CD4-positive, alpha-beta T cell treated with Interleukin-15 for 1 hour (primary cell): Measurements from ENCODE around the gene RBM43.
A peak's percentile ranks its signal among the peaks of the same experiment; 100 is the strongest.
"Not testable (repeated sequence)": the region's sequence is repeated elsewhere in the genome, so short reads cannot be mapped to it uniquely, and the experiment has no call there.

Source experiments
- DNase-seq: peaks from one replicate; pipeline ENCODE4 v3.0.0-alpha.2; 2020

RBM43 gene

DNA sequence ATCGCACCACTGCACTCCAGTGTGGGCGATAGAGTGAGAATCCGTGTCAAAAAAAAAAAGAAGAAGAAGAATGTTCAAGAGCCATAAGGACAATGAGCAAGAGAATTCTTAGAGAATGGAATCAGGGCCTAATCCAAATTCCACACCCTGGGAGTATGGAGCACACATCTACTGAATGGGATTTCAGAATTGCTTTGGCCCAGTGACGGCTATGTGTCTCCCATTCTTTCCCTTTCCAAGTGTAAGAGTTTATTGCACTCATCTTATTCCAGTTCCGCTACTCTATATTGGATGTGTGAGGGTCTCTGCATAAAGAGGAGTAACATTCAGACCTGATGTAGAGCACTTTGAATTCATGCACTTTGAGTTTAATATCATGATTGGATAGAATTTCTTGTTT lies 5.9 kb upstream of the RBM43 start:
- DNase-seq: no peak

DNA sequence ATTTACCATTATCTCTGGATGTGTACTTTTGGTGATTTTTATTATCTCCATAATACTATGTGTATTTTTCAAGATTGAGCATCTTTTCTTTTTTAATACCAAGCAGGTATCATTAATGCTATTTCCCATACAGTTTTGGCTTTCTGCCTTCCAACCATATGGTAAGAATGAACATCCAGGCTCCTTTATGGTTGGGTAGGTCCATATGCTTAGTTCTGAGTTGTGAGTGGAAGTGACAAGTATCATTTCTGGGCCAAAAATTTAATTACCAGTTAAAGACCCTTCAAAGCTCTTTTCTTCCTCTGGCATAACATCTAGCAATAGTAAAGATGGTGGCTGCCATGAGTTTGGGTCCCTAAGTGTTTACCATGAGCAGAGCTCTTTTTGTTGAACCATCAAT lies 4.3 kb upstream of the RBM43 start:
- no peak for DNase-seq

DNA sequence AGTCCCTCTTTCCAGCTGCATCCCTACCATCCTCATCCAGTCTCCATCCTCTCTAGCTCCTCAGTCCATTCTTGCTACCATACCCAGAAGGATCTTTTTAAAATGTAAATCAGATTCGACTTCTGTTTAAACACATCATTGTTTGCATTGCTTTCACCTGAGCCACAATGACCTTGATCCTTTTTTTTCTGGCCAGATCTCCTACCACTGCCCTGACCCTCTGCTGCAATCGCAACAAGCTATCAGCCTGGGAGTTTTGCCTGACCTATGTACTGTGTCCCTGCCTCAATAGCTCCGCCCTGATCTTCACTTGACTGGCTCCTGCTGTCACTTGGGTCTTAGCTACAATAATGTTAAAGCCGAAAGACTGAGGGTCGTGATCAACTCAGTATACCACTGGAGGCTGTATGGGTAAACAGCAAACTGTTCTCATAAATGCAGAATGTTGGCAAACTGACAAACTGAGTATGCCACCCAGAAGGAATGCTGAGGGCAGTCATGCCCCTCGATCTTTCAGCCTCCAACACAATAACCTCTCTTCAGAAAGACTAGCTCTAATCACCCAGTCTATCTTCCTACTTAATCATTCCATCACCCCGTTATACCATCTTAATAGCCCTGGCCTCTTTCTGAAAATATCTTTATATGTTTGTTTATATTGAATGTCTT lies 2.6 kb upstream of the RBM43 start:
- no peak for DNase-seq

DNA sequence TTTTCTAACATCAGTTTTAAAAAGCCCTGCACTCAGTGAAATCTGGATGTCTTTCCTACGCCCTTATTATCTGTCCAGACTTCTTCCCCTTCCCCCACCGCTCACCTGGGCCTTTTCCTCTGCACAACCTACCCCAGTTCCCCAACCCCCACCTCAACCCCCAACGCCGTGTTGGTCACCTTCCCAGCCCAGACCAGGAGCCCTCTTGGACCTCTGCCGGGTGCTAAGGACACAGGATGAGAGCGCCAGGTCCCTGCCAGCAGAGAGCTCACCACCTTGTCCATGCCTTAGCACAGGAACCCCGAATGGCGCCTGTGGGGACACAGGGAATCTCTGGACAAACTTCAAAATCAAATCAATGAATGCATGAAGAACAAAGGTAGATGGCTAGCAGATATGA lies 966 bp upstream of the RBM43 start:
- DNase-seq: no peak

DNA sequence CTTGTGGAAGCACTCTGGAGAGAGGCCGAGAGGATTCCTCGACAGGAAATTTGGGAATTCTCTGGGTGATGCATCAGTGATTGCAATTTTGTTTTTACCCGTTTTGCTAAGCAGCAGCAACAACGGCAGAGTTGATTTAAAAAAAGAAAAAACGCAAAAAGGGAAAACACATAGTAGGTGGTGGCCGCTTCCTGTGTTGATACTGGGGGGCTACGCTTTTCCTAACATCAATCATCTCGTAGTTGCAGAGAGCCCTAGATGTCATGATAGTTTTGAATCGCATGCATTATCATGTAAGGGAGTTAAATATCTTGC lies 271 bp upstream of the RBM43 start:
- DNase-seq: no peak

DNA sequence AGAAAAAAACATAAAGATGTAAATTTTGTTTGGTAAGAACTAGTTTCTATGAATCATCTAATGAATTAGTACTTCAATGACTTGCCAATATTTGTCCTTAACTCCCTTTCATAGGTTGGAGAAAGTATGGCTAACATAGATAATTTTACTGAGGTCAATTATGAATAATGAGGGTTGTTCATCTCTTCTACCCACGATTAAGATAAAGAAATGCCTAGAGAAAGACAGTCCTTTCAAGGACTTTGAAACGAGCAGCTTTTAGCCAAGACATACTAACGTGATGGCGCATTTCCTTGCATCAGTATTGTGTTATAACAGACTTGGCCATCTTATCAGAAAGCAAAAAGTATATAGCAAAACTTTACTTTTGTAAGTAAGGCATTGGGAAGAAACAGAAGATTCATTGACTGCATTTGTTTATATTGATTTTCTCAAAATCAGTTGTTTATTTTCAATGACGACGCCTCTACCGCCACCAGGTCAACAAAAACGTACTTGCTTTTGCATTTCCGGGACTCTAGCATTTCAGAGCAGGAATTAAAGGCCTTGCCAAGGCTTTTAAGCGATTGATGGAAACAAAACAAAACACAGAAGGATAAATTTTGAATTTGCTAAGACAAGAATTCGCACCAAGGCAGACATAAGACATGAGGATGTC lies 961 bp downstream of the RBM43 start:
- DNase-seq: no peak

DNA sequence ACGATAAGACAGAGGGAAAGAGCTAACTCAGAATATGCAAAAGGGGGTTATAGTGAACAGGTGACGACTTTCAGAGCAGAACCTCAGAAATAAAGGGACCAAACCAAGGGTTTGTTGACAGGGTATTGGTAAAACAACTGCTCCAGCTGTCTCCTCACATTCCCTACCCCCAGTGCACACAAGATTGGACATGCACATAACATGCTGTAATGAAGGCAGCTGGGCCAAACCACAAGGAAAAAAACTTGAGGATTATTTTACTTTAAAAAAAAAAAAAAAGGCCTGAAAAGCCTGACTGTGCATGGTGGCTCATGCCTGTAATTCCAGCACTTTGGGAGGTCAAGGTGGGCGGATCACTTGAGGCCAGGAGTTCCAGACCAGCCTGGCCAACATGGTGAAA lies 3.5 kb downstream of the RBM43 start:
- DNase-seq: no peak

DNA sequence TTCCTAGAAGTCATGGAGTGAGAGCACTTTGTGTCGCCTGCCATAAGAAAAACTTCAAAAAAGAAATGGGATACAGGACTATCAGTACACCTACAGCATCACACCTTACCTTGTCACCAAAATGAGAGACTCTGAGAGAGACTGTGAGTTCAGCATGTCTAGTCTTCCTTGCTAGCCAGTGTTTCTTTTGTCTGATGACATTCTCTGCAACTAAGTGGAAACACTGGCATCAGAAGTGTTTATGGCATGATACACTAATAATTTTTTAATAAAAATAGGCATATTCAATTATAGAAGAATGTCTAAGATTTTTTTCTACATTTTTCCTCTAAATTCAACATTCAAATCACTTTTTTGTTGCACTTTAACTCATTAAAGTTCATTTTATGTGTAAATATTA lies 9.0 kb downstream of the RBM43 start:
- DNase-seq: no peak

DNA sequence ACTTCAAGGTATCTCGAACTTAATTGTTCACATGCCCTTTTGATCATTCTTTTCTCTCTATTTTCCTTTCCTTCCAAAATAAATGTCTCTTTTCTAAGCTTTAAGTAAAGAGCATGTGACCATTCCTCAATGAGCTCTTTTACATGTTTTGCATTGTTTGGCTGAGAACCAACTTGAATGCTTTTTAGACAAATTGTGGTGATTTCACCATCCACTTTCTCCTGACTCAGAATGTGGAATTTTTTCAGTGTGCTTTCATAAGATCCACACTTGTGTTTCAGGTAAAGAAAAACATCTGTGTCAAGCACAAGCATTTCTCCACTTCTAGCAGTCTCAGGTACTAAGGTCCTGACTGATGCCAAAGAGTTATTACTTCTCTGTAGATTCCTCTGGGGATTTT lies 10.7 kb downstream of the RBM43 start:
- DNase-seq: no peak

DNA sequence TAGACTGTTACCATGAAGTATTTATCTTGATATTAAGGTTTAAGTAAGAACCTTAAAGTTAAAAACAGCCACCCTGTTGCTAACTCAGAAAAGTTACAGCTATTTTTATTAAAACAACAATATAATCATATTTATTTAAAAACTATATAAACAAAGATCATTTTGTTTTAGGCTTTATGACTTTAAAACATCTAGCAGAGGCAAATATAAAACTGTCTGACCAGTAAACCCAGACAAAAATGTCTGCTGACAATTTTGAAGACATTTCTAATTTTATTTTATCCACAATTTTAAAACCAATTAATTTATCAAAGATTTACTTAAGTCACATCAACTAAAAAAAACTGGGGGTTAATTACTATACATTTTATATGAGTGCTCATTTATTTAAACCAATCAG lies 14.2 kb downstream of the RBM43 start:
- no peak for DNase-seq

DNA sequence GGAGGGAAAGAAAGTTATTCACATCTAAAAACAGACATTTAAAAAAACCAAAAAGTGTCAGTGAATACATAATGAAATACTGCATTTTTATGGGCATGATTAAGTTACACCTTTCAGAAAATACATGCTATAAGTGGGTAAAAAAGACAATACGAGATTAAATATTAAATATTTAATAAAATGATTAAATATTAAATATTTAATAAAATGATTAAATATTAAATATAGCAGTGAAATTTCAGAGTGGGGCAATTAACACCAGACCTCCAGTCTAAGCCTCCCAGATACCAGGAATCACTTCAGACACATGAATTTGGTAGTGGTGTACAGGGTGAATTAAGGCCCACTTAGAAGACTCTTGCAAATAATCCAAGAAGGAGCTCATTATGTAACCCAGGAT lies 15.5 kb downstream of the RBM43 start:
- no peak for DNase-seq

DNA sequence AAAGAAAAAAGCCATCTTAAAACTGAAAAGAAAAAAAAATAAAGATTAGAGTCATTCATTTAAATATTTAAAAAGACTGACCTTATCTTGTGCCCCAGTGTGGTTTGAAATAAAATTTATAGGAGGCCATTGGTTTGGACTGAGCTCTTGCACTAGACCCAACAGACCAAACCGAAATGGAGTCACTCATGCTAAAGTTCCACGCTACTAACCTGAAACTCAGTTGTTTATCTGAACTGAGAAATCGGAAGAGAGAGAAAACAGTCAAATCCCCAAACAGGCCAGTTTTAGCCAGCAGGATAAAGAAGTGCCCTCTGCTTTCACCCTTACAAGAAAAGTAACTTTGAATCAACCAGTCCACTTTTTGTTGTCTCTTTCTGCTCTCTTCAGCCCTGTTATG lies 18.2 kb downstream of the RBM43 start:
- no peak for DNase-seq

DNA sequence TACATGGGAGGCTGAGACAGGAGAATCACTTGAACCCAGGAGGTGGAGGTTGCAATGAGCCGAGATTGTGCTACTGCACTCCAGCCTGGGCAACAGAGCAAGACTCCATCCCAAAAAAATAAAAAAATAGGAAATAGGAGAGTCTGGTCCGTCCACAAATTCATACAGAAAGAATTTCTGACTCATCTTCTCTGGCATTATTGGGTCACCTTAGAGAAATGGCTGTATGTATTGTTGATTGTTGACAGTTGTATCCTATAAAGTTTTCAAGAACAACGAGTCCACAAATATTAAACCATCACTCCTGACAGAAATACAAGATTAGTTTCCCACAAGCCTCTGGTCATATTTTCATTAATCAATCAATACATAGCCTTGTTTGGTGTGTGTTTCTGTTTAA lies 20.4 kb downstream of the RBM43 start:
- no peak for DNase-seq

DNA sequence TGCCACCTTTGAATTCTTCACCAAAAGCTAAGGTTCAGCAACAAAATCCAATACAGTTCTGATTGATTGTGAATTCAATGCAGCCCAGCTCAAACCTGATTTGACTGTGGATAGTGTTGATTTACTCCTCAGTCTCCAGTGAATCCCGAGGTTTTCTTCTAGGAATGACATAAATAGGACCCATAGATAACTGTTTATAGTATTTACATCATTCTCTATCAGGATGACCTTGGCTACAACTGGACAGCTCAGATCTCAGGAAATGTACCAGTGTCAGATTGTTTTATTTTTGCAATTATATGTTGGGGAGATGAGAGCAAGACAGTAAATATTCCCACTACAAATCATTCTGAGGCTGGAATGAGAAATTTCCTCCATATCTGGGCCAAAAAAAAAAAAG lies 21.2 kb downstream of the RBM43 start:
- DNase-seq: no peak

DNA sequence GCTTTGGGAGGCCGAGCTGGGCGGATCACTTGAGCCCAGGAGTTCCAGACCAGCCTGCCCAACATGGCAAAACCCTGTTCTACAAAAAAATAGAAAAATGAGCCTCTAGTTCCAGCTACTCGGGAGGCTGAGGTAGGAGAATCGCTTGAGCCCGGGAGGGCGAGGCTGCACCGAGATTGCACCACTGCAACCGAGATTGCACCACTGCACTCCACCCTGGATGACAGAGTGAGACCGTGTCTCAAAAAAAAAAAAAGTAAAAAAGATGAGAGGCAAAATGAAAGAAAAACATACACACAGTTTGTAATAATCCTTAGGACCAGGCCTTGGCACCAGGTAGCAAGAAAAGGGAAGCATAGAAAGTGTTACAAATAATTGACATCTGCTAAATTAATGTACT lies 22.0 kb downstream of the RBM43 start:
- no peak for DNase-seq

DNA sequence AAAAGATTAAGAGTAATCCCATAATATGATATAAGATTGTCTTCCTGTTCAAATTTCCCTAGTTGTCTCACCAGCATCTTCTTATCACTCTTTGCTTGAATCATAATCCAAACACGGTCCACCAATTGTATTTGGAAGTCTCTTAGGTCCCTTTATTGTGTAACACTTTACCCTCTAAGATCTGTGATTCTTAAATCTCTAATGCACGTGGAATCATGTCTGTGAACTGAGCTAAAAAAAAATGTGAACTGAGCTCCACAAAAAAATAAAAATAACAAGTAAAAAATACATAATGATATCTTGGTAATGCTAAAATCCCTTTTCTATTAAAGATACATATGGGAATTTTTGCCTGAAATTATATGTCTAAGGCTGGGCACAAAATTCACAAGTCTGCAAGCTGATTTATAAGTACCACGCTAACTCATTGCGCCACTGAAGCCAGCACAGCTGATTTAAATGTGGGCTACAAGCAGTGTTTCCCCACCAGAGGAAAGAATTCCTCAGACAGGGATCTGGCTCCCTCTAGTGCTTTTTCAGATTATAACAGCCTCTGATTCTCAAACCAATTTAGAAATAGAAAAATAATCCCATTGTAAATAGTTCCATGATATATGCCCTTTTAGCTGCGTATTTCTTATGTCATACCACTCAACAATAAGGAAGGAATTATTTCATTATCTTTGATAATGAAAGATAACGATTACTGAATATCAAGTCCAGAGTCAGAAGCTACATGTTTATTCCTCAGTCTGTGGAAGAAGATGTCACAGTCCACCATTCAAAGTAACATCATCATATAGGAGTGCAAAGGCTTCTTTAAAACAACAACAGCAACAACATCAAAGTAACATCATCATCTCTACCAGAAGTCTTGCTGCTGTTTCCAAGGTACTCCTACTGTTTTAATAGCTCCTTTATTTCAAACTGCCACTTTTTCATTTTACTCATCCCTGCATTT lies 22.9 kb downstream of the RBM43 start:
- DNase-seq: peak; percentile 30

DNA sequence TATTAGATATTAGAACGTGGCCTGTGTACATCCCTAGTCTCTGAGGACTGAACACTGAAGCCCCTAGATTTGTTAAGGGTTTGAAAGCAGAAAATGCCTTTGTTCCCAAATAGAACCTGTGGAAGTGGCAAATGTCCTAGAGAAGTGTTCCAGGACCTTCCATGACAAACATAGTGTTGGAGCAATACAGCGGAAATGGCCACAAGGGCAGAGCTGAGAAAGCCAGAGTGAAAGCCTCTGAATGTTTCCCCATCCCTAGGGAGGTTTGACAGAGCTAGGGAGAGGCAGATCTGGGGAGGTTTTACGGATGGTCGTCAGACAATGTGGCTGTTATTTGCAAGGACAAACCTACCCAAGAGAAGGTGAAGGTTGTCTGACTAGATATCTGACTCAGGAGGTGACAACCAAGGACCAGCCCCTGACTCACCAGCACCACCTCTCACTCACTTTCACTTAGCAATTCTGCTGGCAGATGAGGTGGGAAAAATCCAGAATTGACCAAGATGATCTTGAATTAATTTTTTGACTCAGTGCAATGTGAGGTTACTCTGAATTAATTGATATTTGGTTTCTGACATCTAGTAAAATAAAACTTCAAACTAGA lies 24.1 kb downstream of the RBM43 start:
- no peak for DNase-seq

DNA sequence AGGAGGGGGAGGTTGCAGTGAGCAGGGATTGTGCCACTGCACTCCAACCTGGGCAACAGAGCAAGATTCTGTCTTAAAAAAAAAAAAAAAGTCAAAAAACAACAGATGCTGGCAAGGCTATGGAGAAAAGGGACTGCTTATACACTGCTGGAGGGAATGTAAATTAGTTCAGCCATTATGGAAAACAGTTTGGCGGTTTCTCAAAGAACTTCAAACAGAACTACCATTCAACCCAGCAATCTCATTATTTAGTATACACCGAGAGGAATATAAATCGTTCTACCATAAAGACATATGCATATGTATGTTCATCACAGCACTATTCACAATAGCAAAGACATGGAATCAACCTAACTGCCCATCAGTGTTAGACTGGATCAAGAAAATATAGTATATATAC lies 27.9 kb downstream of the RBM43 start:
- DNase-seq: not testable (repeated sequence)

DNA sequence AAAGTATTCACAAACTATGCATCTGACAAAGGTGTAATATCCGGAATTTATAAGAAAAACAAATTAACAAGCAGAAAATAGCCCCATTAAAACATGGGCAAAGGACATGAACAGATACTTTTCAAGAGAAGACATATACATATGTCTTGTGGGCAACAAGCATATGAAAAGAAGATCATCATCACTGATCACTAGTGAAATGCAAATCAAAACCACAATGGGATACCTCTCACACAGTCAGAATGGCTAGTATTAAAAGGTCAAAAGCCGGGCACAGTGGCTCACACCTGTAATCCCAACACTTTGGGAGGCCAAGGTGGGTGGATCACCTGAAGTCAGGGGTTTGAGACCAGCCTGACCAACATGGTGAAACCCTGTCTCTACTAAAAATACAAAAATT lies 28.4 kb downstream of the RBM43 start:
- DNase-seq: not testable (repeated sequence)

DNA sequence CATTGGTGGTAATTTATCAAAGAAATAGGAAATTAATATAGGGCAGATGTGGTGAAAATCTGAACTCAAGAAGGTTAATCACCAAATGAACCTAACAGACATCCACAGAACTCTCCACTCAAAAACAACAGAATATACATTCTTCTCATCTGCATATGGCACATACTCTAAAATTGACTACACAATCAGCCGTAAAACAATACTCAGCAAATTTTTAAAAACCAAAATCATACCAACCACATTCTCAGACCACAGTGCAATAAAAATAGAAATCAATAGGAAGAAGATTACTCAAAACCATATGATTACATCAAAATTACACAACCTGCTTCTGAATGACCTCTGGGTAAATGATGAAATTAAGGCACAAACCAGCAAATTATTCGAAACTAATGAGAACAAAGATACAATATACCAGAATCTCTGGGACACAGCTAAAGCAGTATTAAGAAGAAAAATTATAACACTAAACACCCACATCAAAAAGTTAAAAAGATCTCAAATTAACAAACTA lies 31.0 kb downstream of the RBM43 start:
- no peak for DNase-seq

DNA sequence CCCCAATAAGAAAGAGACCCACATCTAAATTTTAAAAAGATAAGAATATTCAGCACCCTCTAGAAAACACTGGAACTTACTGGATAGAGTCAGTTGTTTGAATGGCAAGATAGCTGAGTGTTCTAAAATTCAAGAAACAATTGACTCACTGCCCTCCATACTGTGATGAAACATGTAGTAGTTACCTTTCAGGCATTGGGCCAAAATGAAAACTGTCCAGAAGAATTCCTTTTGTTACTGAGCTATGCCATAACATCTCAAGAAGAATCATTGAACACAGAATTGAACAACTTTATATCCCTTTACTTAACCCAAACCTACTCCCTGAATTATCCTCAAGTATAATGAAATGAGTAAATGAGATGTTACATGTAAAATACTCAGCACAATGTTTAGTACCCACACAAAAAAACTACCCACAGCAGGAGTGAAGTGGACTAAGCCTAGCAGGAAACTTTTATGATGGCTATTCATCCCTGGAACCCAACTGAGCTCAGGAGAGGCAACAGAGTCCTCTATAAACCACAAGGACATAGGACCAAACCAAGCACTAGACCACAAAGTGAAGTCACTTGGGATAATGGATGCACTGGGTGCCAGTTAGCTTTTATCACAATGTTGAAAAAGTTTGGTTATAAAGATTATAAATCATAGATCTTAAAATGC lies 32.7 kb downstream of the RBM43 start:
- no peak for DNase-seq

DNA sequence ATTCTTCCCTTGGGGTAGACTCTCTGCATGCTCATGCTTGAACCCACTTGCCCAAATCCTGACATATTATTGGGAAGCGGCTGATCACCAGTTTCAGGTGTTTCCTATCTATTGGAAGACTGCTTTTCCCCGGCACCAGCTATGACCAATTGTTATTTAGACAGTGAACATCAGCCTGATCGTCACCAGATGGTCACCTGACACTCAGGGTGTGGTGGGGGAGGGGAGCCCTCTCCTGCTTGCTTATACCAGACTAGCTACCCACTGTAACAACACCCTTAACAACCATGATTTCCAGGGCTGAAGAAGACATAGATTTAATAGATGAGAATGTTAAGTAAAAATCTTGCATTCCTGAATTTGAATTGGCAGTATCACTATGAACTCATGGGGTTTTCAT lies 44.3 kb downstream of the RBM43 start:
- DNase-seq: no peak

DNA sequence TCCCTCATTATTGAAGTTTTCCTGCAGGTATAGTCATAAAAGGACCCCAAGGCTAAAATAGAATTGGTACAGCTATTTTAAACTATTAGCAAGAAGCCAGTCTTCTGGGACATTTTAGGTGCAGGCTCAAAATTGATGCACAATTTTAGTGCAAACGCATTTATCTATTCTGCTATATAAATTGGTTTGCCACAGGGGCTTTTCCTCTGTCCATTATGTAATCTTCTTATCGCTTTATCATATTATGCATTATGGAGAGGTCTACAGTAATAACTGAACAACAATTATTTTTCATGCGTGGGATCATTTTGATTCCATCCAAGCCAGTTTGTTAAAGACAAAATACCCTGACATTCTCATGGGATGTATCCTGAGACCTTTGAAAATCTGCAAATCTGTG lies 54.6 kb downstream of the RBM43 start:
- no peak for DNase-seq
